SKM-1 (cell line): Measurements from ENCODE around the gene CFAP251.

Experiments
- DNase-seq: peaks from one replicate; lab custom pipeline; 2025; ENCODE audit not compliant: unreplicated experiment; lab: John Stamatoyannopoulos, UW

Gene CFAP251

DNA sequence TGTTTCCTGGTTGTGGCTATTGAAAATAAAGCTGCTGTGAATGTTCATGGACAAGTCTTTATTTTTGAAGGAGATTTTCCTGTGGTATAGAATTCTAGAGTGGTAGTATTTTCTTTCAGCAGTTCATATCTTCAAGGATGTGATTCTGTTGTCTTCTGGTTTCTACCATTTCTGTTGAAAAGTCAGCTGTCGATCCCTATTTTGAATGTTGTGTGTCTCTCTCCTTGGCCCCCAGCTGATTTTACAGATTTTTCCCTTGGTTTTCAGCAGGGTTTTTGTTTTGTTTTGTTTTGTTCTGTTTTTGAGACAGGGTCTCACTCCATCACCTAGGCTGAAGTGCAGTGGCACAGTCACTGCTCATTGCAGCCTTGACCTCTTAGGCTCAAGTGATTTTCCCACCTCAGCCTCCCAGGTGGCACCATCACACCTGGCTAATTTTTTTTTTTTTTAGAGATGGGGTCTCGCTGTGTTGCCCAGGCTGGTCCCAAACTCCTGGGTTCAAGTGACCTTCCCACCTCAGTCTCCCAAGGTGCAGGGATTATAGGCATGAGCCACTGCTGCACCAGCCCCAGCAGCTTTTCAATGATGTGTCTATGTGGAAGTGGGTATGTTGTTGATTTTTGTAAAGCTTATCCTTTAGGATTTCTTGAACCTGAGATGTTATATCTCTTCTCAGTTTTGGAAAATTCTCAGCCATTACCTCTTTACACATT, 28.1 kb downstream of the CFAP251 start:
- DNase-seq = no peak

DNA sequence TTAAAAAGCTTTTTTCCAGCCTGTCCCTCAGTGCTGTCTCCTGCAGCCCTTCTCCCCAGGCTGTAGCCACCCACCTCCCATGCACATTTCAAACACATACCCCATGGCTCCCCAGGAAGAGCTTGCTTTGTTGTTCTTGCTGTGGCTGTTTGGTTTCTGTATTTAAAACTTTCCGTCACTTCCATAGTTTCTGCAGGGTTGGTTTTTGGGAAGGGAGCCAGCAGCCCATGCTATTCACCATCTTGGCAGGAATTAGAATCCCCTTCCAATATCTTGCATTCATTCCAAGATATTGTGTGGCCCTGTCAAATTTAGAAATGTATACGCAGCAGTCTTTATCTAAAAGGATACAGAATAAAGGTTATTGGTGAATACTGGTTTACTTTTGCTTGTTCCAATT, 29.6 kb downstream of the CFAP251 start:
- DNase-seq = no peak

DNA sequence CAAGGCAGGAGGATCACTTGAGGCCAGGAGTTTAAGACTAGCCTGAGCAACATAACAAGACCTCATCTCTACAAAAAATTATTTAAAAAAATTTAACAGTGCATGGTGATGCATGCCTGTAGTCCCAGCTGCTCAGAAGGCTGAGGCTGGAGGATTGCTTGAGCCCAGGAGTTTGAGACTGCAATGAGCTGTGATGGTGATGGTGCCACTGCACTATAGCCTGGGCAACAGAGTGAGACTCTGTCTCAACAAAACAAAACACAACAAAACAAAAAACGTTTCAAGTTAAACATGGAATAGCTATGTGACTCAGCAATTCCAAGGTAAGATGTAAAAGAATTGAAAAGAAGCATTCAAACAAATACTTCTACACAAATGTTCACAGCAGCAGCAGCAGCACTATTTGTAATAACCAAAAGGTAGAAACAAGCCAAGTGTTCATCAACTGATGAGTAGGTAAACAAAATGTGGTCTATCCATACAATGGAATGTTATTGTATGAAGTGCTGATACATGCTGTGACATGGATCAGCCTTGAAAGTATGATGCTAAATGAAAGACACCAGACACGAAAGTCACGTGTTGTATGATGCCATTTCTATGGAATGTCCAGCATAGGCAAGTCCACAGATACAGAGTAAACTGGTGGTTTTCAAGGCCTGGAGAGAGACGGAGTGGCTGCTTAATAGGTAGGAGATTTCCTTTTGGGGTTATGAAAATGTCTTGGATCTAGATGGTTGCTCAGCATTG, 31.4 kb downstream of the CFAP251 start:
- no peak for DNase-seq

DNA sequence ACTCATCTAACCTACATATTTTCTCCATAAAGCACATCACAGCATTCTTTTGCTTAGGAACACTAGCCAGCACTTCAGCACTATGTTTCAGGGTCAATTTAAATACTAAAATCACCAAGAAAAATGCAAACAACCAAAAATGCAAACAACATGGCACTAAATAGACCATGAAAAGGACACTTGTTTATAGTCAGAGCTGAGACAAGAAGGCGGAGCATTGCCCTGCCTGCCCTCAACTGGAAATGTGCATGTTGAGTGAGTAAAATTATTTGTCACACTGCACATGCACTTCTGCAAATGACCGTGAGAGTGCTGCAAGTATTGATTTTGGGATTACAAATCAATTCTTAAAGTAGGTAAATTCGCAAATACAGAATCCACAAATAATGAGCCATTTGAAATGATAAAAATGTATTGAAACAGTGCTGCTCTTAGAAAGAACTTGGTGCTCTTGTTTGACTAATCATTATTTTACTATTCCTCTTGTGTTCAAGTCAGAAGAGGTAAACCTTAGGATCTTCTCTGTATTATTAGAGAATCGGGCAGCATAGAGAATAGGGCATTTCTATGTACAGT, 34.8 kb downstream of the CFAP251 start:
- no peak for DNase-seq

DNA sequence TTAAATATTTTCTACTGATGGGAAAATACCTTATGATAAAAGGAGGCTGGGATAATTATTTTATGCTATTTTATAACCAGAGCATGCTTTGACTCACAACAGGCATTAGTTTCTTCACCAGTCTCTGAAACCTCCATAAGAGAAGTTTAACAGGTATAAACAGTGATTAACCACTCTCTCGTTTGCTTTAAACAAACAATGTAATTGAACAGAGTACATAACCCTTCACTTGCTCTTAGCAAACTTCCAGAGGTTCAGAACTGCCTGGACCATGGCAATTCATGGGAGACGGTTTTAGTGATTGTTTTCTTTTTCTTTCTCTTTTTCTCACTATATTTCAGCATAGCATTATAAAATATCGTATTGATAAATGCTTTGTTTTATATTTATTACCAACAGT, 35.3 kb downstream of the CFAP251 start:
- no peak for DNase-seq

DNA sequence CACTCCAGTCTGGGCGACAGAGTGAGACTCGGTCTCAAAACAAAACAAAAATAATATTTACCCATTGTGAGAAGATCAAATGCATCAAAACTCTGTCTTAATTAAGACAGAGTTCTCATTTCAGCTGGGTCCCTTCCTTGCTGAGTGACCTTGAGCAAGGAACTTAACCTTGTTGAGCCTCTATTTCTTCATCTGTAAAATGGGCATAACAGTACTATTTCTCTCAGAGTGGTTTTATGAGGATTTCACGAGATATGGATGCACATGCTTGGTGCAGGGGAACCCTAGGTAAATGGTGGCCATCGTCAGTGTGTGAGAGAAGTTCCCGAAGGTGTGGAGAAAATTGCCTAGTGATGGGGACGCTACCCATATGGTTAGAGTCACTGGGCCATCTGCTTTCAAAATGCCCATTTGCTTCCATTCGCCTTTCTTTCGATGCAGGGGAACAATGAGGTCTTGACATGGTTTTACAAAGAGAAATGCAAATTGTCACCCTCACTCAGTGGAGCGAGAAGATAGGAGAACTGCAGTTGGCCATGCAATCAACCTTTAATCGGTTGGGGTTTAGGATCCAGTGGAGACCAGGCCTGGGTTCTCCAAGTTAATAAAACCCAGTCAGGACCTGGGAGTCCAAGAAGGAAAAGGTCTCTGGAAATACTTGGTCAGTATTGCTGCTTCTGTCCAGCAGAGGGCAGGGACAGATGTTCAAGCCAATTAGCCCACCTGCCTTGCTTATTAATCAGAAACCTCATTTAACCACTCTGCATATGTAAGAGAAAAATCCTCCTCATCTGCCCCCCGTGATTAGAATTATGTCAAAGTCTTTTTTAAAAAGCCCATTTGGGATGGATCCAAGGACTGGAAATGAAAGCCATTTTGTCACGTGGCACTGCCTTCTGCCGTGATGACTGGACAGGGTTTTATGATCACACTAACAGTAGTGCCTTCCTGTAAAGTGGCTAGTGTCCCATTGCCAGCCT, 37.2 kb downstream of the CFAP251 start:
- DNase-seq = no peak

DNA sequence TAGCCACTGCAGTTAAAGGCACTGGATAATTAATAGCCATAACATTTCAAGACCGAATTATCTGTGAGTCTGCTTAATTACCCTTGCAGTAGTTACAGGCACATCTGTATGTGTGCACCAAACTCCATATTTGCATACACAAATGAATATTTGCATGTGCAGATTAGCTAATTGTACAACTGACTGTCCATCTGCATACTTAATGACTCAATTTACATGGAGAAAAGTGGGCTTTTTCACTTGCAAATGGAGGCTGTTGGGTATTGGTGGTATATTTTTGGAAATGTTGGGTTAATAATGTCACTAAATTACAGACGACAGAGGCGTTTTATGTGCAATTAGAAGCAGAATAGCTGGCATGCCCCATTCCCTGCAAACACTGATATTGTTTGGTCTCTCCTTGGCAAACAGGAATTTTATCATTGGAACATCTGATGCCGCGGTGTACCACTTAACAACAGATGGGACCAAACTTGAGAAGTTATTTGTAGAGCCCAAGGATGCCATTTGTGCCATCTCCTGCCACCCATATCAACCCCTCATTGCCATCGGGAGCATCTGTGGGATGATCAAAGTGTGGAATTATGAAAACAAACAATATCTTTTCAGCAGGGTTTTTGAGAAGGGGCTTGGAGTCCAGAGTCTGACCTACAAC, 39.6 kb downstream of the CFAP251 start:
- DNase-seq = no peak

DNA sequence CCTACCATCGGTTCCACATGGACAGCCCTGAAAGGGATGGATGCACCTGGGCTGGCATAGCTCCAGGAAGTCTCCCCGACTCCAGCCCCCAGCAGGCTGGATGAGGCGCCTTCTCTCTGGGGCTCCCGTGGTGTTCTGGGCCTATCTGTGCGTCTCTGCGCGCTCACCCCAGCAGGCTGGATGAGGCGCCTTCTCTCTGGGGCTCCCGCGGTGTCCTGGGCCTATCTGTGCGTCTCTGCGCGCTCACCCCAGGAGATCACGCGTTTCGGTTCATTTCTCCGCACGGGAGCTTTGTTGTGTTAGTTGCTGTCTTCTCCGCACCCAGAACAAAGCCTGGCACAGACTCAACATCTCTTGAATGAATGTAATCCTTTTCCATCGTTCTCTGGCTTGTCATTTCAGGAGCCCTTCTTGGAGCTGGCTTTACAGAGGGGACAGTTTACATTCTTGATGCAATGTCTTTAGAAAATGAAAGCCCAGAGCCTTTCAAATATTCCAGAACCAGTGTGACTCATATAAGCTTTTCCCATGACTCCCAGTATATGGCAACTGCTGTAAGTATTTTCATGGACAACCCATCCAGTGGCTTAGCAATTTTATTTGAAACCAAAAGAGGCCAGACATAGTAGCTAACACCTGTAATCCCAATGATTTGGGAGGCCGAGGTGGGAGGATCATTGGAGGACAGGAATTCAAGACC, 40.3 kb downstream of the CFAP251 start:
- no peak for DNase-seq

DNA sequence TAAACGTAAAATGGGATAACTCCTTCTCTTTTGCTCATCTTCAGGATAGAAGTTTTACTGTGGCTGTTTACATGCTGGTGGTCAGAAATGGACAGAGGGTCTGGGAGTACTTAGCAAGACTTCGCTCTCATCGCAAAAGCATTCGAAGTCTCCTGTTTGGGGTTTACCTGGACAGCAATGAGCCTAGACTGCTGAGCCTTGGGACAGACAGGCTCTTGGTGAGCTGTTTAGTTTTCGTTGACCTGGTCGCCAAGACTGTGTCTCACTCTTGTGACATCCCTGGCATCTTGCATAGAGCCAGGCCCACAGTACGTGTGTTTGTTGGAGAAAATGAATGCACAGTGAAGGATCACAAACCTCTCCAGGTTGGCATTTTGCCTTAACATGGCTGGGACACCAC, 42.1 kb downstream of the CFAP251 start:
- no peak for DNase-seq

DNA sequence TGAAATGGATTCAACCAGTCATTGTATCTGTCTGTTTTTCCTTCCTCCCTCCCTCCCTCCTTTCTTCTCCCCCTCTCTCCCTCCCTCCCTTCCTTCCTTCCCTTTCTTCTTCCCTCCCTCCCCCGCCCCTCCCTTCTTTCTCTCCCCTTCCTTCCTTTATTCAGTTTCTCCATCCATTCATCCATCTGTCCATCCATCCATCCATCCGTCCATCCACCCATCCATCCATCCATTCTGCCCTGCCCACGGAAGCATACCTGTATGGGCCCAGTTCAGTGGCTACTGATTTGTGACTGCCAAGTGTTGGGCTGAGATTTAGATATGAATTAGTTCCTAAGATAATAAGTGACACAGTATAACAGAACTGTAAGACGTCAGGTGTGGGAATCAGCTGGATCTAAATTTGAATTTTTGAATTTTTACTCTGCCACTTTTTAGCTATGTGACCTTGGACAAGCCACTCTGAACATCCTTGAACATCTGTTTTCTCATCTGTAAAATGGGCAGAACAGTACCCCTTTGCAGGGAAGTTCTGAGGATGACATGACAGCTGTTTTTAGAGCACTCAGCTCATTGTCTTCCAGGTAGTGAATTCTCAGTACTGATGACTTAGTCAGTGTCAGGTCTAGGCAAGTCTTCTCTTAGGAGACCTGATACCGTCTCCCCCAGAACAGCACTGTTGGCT, 42.9 kb downstream of the CFAP251 start:
- no peak for DNase-seq

DNA sequence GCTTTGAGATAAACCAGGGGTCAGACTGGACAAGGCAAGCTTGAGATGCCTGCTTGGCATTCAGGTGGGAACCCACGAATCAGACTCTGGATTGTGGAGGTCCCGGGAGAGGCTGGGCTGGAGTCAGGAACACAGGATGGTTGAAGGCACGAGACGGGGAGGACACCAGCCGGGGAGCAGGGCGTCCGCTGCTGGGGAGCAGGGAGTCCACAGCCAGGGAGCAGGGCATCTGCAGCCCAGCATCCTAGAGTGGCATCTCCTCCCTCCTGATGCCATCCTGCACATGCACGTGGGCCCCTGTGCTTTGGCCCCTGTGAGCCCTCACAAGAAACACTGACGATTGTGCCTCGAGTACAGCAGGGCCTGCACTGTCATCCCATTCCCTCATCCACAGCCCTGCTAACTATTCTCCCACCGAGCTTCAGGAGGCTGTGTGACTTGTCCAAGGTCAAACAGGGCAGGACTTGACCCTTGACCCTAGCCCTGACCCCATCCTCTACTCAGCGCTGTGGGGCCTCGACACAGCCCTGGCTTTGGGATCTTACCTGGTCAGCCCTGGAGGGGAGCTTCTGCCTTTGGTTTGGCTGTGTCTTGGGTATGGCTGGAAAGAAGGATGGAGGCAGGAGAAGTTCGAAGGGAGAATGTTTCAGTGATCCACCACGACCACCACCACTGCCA, 45.1 kb downstream of the CFAP251 start:
- DNase-seq = no peak

DNA sequence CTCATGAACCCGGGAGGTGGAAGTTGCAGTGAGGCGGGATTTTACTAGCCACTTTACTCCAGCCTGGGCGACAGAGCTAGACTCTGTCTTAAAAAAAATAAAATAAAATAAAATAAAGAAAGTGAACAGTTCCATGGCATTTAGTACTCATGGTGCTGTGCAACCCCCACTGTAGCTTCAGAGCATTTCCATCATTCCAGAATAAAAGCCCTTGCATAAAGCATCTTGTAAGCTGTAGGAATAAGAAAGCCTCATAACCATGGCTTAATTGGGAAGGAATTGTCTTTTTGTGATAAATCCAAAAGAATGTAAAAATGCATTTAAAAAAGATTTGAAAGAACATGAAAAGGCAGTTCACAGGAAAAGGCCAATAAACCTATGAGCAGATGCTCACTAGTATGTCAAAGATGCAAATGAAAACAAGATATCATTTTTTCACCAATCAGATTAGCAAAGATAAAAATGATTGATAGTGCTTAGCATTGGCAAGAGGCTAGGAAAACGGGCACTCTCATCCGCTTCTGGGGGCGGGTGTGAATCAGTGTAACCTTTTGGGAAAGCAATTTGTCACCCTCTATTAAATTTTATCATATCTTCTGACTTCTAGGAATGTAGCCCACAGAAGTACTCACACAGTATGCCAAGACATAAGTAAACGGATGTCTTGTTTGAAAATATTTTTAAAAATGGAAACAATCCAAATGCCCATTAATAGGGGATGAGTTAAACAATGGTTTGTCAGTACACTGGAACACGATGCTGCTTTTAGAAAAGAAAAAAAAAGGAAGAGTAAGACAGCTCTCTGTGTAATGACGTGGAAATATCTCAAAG, 46.6 kb downstream of the CFAP251 start:
- no peak for DNase-seq

DNA sequence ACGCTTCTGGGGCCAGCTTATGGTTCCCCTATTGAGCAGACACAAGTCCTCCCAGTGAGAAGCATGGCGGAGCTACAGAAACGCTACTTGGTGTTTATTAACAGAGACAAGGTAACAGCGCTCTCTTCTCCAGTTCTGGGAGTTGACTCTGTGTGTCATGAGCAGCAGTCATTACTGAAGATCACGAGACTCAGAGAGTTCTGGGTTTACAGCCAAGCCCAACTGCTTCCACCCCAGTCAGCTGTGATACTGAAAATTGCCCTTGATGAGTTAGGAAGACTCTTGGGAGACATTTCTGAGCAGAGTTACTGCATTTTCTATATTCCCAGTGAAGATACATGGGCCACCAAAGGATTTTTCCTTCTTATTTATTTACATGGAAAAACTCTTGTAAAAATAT, 48.6 kb downstream of the CFAP251 start:
- DNase-seq = no peak

DNA sequence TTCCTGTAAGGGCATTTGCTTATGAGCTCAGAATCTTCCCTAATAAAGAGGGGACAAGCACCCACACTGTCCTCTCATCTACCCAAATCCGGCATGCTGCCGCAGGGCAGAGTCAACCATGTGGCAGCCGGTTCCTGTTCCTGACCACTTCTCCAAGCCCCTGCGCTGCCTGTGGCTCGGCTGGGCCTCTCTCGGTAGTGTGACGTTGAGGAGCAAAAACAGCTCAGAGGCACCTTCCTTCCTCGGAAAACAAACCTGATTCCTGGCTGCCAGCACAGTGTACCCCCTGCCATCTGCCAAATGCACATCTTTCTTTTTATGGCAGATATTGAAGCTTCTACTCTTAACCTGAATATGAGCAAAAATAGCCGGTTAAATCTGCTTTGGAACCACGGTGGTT, 50.5 kb downstream of the CFAP251 start:
- DNase-seq = no peak

DNA sequence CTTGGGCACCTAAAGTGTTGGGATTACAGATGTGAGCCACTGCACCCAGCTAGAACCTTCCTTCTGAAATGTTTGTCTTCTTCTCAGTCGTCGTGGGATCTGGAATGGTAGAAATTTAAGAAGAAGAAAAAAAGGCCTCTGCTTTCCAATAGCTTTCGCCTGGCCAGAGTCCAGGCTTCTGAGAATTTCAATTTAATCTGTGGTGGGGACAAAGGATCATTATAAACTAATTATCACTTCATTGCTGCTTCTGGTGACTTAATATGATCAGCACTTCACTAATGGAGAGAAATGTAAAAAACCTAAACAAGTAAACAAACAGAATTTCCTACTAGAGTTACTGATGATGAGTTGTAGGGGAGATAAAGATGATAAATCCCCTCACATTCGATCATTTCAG, 51.3 kb downstream of the CFAP251 start:
- no peak for DNase-seq

DNA sequence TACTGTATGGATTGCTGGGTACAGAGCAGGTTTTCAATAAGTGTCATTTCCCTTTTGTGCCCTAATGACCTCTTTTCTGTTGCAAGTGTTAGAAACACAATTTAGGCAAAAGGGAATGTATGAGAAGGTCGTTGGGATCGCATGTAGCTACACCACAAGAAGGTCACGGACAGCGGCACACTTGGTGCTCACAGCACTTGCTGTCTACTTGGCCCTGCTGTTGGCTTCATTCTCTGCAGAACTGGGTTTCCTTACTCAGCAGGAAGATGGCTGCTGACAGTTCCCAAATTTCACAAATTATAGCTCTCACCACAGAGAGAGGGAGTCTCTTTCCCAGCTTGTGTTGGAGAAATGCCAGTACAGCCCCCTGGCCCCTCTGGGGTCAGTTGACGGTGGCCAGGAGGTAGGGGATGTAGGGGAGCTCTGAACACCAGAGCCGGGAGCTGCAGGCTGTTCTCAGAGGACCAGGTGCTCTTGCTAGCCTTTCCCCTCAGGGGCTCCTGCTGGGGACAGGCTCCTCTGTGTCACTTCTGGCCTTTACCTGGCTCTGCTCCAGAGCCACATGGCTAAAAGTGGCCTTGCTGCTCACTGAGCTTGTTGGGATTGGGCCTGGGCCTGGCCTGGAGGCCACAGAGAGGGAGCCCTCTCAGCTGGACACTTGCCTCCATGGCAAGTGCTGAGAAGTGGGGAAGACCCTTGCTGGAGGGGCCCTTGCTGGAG, 52.3 kb downstream of the CFAP251 start:
- DNase-seq = no peak
